OCI-LY1 (cell line): ENCODE data around the gene IFIT1B.

Experiments
- H2AFZ ChIP-seq: fragments of 200-600 bp; sonication (generic), shearing (Covaris generic); 2 replicates; pipeline ENCODE4 v1.6.0; 2014; ENCODE audit warnings: antibody characterized with exemption, mild to moderate bottlenecking, low read length
- H3F3A ChIP-seq: fragments of 200-600 bp; sonication (generic), shearing (Covaris generic); 2 replicates; pipeline ENCODE4 v1.6.0; 2014; ENCODE audit warnings: mild to moderate bottlenecking, antibody characterized with exemption, low read length, moderate library complexity; ENCODE audit not compliant: insufficient read depth
- H3K27ac ChIP-seq: fragments of 200-600 bp; sonication (generic); 2 replicates; pipeline ENCODE4 v1.5.1; 2014; ENCODE audit warnings: low read length, mixed run types, mild to moderate bottlenecking, low read depth; ENCODE audit not compliant: poor library complexity, severe bottlenecking
- H3K27me3 ChIP-seq: fragments of 200-600 bp; sonication (generic); 2 replicates; pipeline ENCODE4 v1.6.0; 2014; ENCODE audit warnings: antibody characterized with exemption, mild to moderate bottlenecking, low read length, moderate library complexity; ENCODE audit not compliant: insufficient read depth
- H3K36me3 ChIP-seq: fragments of 200-600 bp; sonication (generic); 2 replicates; pipeline ENCODE4 v1.6.1; 2014; ENCODE audit warnings: mild to moderate bottlenecking, antibody characterized with exemption, low read length, moderate library complexity, mixed read lengths; ENCODE audit not compliant: insufficient read depth
- H3K4me1 ChIP-seq: fragments of 200-600 bp; sonication (generic); 2 replicates; pipeline ENCODE4 v1.5.1; 2014; ENCODE audit warnings: mild to moderate bottlenecking, low read length, moderate library complexity; ENCODE audit not compliant: insufficient read depth, severe bottlenecking
- H3K4me2 ChIP-seq: fragments of 200-600 bp; sonication (generic), shearing (Covaris generic); 2 replicates; pipeline ENCODE4 v1.6.1; 2014; ENCODE audit warnings: low read length
- H3K4me3 ChIP-seq: fragments of 200-600 bp; sonication (generic); 2 replicates; pipeline ENCODE4 v1.5.1; 2014; ENCODE audit warnings: low read length, low read depth, mild to moderate bottlenecking, mixed read lengths; ENCODE audit not compliant: poor library complexity, severe bottlenecking
- H3K79me2 ChIP-seq: fragments of 200-600 bp; shearing (Covaris generic); 2 replicates; pipeline ENCODE4 v1.6.1; 2016; ENCODE audit warnings: mixed run types, low read length, mixed read lengths; ENCODE audit not compliant: insufficient read depth
- H3K9ac ChIP-seq: fragments of 200-600 bp; sonication (generic), shearing (Covaris generic); 2 replicates; pipeline ENCODE4 v1.6.1; 2014; ENCODE audit warnings: mild to moderate bottlenecking, low read length, mixed read lengths
- H3K9me2 ChIP-seq: fragments of 200-600 bp; sonication (generic), shearing (Covaris generic); 2 replicates; pipeline ENCODE4 v1.6.1; 2014; ENCODE audit warnings: low read depth, mild to moderate bottlenecking, low read length, mixed read lengths
- H3K9me3 ChIP-seq: fragments of 200-600 bp; shearing (Covaris generic); 2 replicates; pipeline ENCODE4 v1.6.1; 2014; ENCODE audit warnings: low read length, mixed read lengths
- H4K20me1 ChIP-seq: fragments of 200-600 bp; sonication (generic), shearing (Covaris generic); 2 replicates; pipeline ENCODE4 v1.6.0; 2016; ENCODE audit warnings: mild to moderate bottlenecking, low read length; ENCODE audit not compliant: insufficient read depth
- EZH2 ChIP-seq: fragments of 200-600 bp; sonication (generic), shearing (Covaris generic); IDR thresholded peaks from 2 replicates; pipeline ENCODE4 v1.8.0; 2017; ENCODE audit warnings: borderline replicate concordance, mixed run types, mild to moderate bottlenecking, antibody characterized with exemption, low read length, moderate library complexity, mixed read lengths
- TF ChIP-seq, protein P1 (sequence below): fragments of 200-600 bp; sonication (generic), shearing (Covaris generic); IDR thresholded peaks from 2 replicates; pipeline ENCODE4 v1.5.1; 2017; ENCODE audit warnings: mild to moderate bottlenecking, antibody characterized with exemption, low read length, moderate library complexity, mixed read lengths

IFIT1B gene

DNA sequence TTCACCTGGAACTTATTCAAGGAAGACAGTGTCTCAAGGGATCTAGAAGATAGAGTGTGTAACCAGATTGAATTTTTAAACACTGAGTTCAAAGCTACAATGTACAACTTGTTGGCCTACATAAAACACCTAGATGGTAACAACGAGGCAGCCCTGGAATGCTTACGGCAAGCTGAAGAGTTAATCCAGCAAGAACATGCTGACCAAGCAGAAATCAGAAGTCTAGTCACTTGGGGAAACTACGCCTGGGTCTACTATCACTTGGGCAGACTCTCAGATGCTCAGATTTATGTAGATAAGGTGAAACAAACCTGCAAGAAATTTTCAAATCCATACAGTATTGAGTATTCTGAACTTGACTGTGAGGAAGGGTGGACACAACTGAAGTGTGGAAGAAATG, 39.1 kb upstream of the IFIT1B start:
- Histone ChIP-seq H3F3A (no peaks in the 10 kb centered on the region), H3K9me3 (no peaks in the 10 kb centered on the region), H3K9me2 (no peaks in the 10 kb centered on the region), H2AFZ (no peak overlapping the region), H3K27ac (no peak overlapping the region), H3K79me2 (no peaks in the 10 kb centered on the region), H4K20me1 (no peaks in the 10 kb centered on the region), H3K36me3 (no peaks in the 10 kb centered on the region), H3K4me1 (no peaks in the 10 kb centered on the region), H3K27me3 (no peaks in the 10 kb centered on the region), H3K4me2 (no peak overlapping the region), H3K4me3 (no peak overlapping the region), H3K9ac (no peak overlapping the region)
- TF ChIP-seq EZH2 = no peak
- TF ChIP-seq, protein P1, sequence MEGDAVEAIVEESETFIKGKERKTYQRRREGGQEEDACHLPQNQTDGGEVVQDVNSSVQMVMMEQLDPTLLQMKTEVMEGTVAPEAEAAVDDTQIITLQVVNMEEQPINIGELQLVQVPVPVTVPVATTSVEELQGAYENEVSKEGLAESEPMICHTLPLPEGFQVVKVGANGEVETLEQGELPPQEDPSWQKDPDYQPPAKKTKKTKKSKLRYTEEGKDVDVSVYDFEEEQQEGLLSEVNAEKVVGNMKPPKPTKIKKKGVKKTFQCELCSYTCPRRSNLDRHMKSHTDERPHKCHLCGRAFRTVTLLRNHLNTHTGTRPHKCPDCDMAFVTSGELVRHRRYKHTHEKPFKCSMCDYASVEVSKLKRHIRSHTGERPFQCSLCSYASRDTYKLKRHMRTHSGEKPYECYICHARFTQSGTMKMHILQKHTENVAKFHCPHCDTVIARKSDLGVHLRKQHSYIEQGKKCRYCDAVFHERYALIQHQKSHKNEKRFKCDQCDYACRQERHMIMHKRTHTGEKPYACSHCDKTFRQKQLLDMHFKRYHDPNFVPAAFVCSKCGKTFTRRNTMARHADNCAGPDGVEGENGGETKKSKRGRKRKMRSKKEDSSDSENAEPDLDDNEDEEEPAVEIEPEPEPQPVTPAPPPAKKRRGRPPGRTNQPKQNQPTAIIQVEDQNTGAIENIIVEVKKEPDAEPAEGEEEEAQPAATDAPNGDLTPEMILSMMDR = no peak

- Histone ChIP-seq H3K4me3 (no peak overlapping the region), H3K4me1 (no peaks in the 10 kb centered on the region), H3K27me3 (no peaks in the 10 kb centered on the region), H3K79me2 (no peaks in the 10 kb centered on the region), H3K9ac (no peak overlapping the region), H3K36me3 (no peaks in the 10 kb centered on the region), H3K9me2 (no peaks in the 10 kb centered on the region), H4K20me1 (no peaks in the 10 kb centered on the region), H3K4me2 (no peak overlapping the region), H3F3A (no peaks in the 10 kb centered on the region), H3K9me3 (no peaks in the 10 kb centered on the region), H3K27ac (no peak overlapping the region), H2AFZ (no peak overlapping the region)
- TF ChIP-seq EZH2 = no peak
- TF ChIP-seq, protein P1 = no peak
Observed at GRCh38 chr10:89339875-89340274, 38.0 kb upstream of the IFIT1B start.

DNA sequence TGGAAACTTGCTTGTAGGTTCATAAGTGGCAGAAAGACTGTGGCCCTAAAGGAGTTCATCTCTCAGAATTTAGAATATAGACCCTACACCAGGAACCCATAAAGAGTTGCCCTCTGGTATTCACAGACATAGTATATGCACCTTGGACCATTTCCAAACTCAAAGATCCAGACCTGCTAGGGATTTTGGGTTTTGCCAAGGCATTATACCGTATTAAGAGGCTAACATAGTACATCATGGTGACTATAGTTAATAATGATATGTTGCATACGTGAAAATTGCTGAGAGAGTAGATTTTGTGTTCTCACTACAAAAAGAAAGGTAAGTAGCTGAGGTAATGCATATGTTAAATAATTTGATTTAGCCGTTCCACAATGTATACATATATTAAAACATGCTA, 36.2 kb upstream of the IFIT1B start:
- Histone ChIP-seq H3K4me3 (no peak overlapping the region), H3K9ac (no peak overlapping the region), H3K27me3 (no peaks in the 10 kb centered on the region), H3K36me3 (no peaks in the 10 kb centered on the region), H2AFZ (no peak overlapping the region), H3K4me2 (no peak overlapping the region), H3K4me1 (no peaks in the 10 kb centered on the region), H4K20me1 (no peaks in the 10 kb centered on the region), H3K27ac (no peak overlapping the region), H3K9me2 (no peaks in the 10 kb centered on the region), H3K79me2 (no peaks in the 10 kb centered on the region), H3F3A (no peaks in the 10 kb centered on the region), H3K9me3 (no peaks in the 10 kb centered on the region)
- TF ChIP-seq, protein P1 = no peak
- no peak for TF ChIP-seq EZH2
